Measurements from ENCODE around the gene UBE4B.

GRCh38 chr1:10149231-10149630 lies 116.5 kb downstream of the UBE4B start:
- TF ChIP-seq EZH2phosphoT487 (IDR thresholded peaks at IDR 0.05; ENCODE audit: insufficient read depth, low read depth) (no peak), EZH2 (IDR thresholded peaks at IDR 0.05; ENCODE audit: insufficient read depth, poor library complexity, severe bottlenecking) (no peak)

All from GM23248 (cell line).